NCI-H1092 (cell line): Measurements from ENCODE around the gene SOX15.
A peak's percentile ranks its signal among the peaks of the same experiment; 100 is the strongest.

Experiments
- DNase-seq: peaks from one replicate; lab custom pipeline; 2025; lab: John Stamatoyannopoulos, UW

The SOX15 gene

DNA sequence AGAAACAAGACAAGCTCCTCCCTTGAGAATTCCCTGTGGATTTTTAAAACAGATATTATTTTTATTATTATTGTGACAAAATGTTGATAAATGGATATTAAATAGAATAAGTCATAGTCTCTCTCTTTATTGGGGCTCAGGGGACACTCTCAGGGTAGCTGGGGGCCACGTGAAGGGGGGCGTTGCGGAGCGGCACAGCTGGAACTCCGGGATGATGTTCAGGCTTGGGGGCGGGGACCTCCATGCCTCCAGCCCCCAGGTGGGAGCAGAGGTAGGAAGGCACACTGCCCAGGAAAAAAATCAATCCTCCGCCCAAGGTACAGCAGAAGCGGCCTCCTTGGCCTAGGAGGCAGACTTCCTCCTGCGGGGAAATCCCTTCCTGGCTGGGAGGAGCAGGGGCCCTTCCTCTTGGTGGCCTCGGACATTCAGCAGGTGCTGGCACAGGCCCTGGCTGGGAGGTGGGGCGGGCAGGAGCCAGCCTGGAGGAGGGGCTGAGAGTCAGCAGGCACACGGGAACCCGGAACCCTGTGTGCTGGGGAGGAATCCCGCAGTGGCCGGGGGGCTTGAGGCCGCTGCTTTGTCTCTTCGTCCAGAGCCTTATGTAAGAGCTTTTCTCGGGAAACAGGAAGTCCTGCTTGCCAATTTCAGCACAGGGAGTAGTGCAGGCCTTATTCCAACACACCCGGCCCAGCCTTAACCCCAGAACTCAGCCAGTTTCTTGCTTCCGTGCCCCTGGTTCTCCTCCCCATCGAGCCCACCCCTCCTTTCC lies 31.9 kb downstream of the SOX15 start:
- DNase-seq = peak; percentile 46

DNA sequence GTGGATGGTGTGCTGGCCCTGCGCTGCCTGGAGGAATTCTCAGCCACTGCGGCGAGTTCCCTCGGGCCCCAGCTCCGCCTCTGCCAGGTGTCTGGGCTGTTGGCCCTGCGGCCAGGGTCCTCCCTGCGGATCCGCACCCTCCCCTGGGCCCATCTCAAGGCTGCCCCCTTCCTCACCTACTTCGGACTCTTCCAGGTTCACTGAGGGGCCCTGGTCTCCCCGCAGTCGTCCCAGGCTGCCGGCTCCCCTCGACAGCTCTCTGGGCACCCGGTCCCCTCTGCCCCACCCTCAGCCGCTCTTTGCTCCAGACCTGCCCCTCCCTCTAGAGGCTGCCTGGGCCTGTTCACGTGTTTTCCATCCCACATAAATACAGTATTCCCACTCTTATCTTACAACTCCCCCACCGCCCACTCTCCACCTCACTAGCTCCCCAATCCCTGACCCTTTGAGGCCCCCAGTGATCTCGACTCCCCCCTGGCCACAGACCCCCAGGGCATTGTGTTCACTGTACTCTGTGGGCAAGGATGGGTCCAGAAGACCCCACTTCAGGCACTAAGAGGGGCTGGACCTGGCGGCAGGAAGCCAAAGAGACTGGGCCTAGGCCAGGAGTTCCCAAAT lies 32.6 kb downstream of the SOX15 start:
- DNase-seq = no peak

DNA sequence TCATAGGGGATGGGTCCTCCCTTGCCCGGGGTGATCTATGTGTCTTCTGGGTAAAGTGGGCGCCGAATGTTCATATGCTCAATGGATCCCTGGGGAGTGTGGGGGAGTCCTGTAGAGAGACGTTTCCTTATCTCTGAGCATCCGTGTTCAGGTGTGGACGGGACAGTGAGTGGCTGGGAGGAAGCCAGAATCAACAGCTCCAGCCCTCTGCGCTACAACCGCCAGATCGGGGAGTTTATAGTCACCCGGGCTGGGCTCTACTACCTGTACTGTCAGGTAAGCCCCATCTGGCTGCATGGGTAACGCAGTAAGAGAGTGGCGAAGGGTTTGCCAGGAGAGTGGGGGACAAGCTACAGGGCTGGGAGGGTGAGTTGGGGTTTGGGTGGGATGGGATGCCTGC lies 33.3 kb downstream of the SOX15 start:
- no peak for DNase-seq

DNA sequence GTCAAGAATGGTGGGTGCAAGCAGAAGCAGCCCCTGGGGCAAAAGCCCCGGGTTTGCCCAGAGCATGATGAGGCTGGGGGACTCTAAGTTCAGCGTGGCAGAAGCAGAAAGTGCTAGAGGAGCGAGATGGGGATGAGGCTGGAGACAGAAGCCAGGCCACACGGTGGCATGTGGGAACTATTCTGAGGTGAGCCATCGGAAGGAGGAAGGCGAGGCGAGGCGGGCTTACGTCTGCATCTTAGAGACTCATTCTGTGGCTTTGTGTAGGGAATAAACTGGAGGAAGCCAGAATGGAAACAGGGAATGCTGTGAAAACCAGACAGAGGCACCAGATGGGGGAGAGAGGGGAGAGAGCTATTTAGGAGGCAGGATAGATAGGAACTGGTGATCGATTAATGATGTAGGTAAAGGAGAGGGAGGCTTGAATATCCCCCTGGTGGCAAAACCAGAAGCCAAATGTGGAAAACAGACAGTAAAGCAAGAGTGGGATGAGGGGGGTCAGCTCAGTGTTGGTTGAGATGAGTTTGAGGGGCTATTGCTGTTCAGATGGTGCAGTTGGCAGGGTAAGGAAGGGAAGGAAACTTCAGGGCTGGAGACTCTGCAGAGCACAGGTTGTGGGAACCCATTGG lies 34.5 kb downstream of the SOX15 start:
- no peak for DNase-seq

DNA sequence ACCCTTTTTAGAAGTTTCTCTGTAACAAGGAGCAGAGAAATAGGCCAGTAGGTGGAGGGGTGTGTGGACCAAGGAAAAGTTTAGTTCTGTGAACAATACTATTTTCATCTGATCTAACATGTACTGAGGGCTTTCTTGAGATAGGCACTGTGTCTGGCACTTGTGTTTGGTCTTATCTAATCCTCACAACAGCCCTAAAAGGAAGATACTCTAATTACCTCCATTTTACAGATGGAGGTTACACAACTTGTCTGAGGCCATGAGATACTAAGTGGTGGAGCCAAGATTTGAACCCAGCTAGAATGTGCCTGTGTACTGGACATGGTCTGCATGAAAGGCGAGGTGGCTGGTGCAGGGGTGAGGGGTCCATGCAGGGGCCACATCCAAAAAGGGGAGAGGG lies 36.5 kb downstream of the SOX15 start:
- DNase-seq = no peak

DNA sequence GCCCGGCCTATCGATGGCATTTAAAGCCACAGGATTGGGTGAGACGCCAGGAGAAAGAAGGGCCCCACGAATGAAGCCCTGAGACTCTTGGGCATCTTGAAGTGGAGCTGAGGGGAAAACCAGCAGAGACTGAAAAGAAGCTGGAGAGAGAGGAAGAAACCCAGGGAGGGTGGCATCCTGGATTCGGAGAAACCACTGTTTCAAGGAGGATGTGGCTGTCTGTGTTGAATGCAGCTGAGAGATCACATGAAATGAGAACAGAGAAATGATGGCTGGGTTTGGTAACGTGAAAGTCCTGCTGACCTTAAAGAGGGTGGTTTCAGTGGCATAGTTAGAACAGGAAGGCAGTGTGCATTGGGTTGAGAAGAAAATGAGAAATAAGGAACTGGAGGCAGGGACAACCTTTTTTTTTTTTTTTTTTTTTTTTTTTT lies 37.3 kb downstream of the SOX15 start:
- no peak for DNase-seq

DNA sequence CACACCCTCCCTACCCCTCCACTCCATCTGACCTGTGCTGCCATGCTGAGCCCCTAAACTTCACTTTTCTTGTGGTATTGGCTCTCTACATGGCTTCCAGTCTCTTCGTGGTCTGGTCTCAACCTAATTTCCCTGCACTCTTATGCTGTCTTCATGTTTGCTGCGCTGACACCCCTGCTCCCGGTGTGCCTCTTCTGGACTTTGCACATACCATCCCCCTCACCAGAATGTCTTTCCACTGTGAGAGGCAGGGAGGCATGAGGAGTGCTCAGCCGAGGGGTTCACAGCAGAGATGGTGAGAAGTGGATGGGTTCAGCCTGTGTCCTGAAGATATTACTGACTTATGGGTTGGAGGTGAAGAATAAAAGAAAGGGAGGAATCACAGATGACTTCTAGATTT lies 38.5 kb downstream of the SOX15 start:
- DNase-seq = no peak

DNA sequence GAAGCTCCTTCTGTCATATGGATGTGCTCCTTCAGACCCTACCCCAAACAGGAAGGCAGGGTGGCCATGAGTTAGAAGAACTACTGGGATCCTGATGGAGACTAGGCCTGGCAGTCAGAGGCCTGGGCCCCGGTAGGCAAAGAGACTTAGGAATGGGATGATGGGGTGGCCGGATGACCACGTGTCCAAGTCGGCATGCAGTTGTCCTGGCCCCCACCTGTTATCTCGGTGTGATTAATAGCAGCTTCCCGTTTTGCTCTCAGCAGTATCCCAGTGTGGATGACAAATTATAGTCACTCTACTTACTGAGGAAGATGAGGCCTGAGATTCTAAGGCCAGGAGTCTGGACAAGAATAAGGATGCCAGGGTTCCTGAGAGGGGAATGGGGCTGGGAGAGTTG lies 39.5 kb downstream of the SOX15 start:
- DNase-seq = no peak

DNA sequence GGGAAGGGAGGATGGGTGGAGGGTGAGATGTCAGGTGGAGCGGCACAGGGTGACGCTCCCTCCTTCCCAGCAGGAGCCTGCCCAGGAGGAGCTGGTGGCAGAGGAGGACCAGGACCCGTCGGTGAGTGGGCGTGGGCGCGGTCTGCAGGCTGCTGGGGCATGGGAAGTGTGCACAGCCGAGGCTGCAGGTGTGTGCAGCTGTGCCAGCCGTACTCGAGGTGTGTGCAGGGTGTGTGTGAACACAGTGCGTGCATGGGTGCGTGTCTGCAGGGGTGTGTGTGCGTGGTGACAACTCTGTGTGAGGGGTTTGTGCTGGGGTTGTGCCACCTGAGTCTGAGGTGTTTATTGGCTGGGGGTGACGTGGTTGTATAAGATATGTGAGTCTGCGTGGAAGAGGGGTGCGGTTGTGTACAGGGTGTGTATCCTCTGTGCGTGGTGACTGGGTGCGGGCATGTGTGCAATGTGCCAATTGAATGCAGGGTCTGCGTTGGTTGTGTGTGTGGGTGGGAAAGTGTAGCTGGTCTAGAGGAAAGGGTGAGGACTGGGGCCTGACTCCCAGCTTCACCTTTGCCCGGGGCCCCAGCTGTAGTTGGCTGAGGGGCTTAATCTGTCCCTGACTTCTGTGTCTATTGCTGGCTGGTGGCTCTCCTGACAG lies 40.4 kb downstream of the SOX15 start:
- DNase-seq = no peak

DNA sequence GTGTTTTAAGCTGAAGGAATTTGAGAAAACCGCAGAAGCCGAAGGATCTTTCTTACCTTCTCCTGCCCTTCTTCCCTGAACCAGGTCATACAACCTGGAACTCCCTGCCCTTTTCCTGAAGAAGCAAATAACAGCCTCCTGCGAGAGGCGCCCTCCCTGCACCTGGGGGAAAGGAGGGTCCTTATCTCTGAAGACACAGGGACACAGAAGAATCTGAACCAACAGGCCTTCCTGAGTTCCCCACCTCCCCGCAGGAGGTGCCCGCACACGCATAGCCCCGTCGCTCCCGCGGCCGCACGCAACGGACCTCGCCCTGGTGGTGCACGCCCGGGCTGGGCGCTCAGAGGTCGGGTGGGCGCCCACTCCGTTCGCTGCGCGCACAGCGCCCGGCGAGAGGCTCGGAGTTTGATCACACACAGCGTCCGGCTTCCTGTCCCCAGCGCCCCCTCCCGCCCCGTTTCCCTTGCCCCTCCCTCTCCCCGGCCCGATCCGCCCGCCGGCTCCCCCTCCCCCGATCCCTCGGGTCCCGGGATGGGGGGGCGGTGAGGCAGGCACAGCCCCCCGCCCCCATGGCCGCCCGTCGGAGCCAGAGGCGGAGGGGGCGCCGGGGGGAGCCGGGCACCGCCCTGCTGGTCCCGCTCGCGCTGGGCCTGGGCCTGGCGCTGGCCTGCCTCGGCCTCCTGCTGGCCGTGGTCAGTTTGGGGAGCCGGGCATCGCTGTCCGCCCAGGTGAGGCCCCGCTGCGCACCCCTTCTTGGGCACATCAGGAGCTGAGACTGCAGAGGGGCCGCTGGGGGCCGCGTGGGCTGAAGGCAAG lies 41.1 kb downstream of the SOX15 start, which contains the start of gene TNFSF12:
Gene TNFSF12 (plus strand): TSS at position 474 of the 816 bp plus-strand sequence. CDS start 96 bp downstream, at position 570.
- DNase-seq = no peak

DNA sequence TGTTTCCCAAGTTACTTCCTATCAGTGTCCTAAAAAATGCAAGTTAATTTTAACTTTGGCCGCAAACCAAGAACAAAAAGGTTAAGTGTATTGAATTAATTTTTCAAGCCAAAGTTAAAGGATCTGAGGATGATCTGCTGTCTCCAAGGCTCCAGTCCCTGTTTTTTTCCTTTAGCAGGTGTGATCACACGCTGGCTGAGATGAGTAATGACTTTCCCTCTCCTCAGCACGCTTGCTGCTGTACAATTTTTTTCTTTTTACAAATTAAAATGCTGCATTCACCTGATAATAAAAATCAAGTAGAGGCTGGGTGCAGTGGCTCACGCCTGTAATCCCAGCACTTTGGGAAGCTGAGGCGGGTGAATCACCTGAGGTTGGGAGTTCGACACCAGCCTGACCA lies 45.0 kb downstream of the SOX15 start:
- no peak for DNase-seq

DNA sequence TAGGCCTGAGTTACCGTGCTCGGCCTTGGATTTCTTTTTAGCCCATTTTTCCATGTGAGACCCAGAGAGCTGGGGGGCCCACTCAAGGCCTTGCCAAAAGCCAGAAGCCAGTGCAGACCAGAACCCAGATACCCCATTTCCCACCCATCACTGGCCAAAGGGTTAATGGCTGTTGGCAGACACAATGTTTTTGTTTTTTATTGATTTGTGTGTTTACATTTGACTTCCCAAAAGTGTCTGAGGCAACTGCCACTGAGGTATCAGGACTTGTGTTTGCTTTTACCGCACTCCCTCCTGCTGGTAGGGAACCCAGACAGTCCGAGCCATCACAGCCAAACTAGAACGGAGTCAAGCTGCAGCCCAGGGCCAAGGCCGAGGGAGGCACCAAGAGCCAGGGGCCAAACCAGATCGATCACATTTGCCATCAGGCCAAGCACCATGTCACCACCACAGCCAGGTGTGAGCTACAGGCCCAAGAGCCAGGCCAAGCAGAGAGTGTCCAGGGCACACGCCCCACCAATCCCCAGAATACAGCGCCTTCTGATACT lies 48.7 kb downstream of the SOX15 start:
- DNase-seq = no peak

DNA sequence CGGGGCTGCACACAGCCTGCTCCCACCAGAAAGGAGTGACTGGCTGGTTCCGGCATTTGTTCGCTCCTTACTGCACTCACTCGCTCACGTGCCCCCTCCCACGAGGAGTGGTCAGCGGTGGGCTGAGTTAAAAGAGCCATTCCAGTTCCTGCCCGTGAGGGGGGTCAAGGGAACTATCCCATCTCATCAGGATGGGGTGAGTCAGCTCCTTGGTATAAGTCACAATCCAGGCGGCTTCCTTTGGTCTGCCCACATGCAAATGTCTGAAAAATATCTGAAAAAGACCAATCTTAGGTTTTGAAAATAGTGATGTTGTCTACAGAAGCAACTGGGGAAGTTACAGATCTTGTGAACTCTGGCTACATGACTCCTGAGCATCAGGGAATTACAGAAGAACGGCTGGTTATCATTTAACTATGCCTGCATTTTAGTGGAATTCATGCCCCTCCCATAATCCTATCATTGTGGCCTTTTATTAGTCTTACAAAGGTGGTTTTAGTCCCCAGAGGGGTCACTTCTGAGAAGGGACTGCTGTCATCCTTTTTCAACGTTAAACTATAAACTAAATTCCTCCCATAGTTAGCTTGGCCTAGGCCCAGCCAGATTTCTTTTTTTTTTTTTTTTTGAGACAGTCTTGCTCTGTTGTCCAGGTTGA lies 50.9 kb downstream of the SOX15 start:
- DNase-seq = no peak
